Activated naive CD8-positive, alpha-beta T cell treated with anti-CD3 and anti-CD28 coated beads, Interleukin-2, amount 50 U/mL, for 16 hours (primary cell): ENCODE data around the gene SEC14L2.
A peak's percentile ranks its signal among the peaks of the same experiment; 100 is the strongest.

ENCODE experiments used
- DNase-seq: peaks from one replicate; pipeline ENCODE4 v3.0.0-alpha.2; 2020; ENCODE audit warnings: low read depth, low spot score

Gene SEC14L2

GRCh38 chr22:30396871-30397655, at the start of gene SEC14L2:
TSS of gene SEC14L2 (plus strand) at chr22:30397018. CDS start at chr22:30397117, 99 bp downstream.
- DNase-seq, result peak; percentile 22

DNA sequence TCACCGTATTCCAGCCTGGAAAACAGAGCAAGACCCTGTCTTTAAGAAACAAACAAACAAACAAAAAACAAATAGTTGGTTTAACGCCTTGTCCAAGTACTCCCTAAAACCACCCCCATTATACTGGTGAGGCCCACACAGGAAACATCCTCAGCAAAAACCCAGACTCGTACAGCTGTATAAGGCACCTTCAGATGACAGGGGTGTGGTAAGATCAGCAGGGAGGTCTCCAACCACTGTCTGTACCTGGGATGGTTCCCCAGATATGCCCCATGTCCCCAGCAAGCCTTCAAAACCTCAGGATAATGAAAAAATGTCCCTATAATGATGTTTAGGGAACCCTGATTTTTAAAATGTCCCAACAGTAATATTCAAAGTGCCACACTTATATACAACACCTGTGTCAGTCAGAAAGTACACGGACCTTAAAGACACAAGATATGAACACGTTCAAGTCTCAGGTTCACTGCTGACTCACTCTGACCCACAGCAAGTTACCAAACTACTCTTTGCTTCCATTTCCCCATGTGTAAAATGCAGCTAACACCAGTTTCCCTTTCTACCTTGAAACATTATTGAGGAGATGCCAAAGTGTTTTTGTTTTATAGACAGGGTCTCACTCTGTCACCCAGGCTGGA, 49.4 kb upstream of the SEC14L2 start:
- no peak for DNase-seq

GRCh38 chr22:30348404-30348803, 48.4 kb upstream of the SEC14L2 start:
- DNase-seq, result no peak

- no peak for DNase-seq
These were observed 48.0 kb upstream of the SEC14L2 start for GRCh38 chr22:30348809-30349208.

DNA sequence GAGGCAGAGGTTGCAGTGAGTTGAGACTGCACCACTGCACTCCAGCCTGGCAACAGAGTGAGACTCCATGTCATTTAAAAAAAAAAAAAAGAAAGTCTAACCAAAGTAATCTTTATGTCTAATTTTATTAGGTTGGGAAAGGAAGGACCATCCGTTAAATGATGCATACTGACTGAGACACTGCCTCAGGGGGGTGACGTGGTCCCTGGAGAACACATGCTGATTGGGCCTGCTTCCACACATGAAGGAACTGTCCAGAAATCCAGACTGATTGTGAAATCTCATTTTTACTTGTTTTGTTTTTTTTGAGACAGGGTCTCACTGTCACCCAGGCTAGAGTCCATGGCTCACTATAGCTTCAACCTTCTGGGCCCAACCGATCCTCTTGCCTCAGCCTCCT, 45.6 kb upstream of the SEC14L2 start:
- no peak for DNase-seq

DNA sequence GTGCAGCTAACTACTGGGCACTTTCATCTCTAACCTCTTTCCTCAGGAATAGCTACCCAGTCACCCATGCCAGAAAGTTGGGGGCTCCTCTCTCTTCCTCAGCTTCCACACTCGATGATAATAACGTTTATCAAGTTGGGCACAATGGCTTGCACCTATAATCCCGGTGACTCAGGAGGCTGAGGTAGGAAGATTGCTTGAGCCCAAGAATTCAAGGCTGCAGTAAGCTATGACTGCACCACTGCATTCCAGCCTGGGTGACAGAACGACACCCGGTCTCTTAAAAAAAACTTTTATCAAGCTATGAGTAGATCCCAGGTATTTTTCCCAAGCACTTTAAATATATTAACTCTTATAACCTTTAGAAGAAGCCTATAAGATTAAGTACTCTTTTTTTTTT, 42.2 kb upstream of the SEC14L2 start:
- DNase-seq, result no peak

GRCh38 chr22:30356449-30357235, 40.2 kb upstream of the SEC14L2 start, which contains the start of the genes CCDC157 and SF3A1:
TSS of gene CCDC157 (plus strand) at chr22:30357007. CDS start at chr22:30366001, 8,994 bp downstream.
TSS of gene SF3A1 (minus strand) at chr22:30356894. CDS start at chr22:30356792, 102 bp downstream.
- peak; percentile 65 for DNase-seq

DNA sequence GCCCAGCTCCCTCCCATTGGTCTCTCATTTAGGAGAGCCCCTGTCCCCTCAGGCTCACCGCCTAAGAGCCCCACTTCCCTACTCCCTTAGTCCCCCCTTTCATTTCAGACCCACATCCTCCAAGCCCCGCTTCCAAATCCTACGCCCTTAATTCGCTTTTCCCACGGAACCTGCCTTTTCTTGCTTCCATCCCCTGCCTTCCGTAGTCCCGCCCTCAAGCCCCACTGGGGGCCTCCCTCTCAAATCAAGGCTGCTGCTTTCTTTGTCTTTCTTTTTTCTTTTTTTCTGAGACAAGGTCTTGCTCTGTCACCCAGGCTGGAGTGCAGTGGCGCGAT, 39.6 kb upstream of the SEC14L2 start:
- DNase-seq, result no peak

DNA sequence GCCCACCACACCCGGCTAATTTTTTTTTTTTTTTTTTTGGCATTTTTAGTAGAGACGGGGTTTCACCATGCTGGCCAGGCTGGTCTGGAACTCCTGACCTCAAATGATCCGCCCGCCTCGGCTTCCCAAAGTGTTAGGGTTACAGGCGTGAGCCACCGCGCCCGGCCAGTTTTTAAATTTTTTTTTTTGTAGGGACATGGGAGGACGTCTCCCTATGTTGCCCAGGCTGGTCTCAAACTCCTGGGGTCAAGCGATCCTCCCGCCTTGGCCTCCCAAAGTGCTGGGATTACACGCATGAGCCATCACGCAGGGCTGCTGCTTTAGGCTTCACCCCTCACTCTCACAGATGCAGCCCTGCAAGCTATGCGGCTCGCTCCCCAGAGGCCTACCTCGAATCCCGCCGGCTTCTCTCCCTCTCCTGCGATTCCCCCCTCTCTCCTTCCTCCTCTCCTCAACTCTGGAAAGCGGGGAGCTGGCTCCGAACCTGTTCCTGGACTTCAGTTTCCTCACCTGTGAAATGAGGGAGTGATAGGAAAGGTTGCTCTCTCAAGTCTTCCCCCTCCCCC, 39.1 kb upstream of the SEC14L2 start:
- no peak for DNase-seq

- no peak for DNase-seq
These were observed 38.3 kb upstream of the SEC14L2 start for GRCh38 chr22:30358541-30358940.

- DNase-seq, result no peak
These were observed 34.7 kb upstream of the SEC14L2 start for GRCh38 chr22:30361916-30362650.

GRCh38 chr22:30362651-30363281, 34.1 kb upstream of the SEC14L2 start:
- DNase-seq, result no peak

DNA sequence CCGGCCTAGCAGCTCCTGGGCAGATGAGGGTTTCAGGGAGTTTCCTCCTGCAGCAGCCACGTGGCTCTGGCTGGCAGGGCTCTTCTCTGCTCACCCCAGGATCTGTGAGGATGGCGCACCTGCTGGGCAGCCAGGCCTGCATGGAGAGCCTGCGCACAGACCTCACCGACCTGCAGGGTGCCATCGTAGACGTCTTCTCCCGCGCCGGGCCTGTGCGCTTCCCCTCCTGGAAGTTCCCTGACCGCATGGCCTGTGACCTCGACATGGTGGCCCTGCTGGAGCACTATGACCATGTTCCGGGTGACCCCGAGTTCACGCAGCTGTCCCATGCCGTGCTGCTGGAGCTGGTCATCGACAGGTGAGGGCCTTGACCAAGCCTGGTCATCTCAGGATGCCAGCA, 30.9 kb upstream of the SEC14L2 start:
- no peak for DNase-seq

DNA sequence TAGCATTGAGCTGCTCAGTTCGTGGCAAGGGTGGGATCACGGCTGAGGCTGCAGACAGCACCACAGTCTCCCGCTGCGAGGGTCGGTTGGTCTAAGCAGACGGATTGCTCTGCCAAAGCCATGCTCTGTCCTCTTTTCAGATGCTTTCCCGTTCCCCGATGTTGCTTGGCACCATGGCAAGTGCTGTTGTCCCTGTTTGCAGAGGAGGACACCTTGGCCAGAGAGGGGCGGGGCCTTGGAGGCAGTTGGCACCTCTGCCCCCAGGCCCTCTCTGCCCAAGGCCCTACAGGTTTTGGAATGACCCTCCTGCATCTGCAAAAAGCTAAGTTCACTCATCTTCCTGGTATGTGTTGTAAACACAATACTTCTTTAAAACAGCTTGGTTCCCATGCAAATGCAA, 28.4 kb upstream of the SEC14L2 start:
- DNase-seq, result no peak

DNA sequence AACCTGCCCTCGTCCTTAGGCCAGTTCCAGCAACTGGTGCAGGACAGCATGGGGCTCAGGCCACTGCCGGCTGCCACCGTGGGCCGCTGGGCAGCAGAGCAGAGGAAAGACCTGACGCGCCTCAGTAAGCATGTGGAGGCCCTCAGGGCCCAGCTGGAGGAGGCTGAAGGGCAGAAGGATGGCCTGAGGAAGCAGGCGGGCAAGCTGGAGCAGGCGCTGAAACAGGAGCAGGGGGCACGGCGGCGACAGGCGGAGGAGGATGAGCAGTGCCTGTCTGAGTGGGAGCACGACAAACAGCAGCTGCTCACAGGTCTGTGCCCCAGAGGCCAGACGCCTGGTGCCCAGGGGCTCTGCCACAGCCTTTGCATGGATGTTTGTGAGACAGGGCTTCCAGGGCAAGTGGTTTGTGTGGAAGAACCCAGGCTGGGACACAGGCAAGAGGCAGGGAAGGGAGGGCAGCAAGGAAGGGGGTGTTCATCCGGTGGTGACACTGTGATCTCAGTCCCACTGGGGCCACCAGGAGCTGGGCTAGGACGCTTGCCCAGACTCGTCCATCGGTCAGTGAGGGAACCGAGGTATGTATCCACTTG, 26.1 kb upstream of the SEC14L2 start:
- DNase-seq, result no peak

DNA sequence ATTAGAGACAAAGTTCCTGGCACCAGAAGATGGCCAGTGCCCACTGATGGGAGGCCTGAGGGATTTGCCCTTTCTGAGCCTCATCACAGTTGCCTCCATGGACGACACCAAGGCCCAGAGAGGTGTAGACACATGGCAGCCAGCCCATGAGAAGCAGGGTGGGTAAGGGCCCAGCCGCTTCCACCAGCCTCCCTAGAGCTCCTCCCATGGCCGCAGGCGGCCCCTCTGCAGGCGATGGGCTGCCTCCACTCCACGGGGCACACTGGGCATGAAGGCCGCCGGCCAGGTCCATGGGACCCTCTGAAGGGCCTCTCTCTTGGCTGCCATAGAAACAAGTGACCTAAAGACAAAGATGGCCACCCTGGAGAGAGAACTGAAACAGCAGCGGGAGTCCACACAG, 25.5 kb upstream of the SEC14L2 start:
- DNase-seq, result no peak

DNA sequence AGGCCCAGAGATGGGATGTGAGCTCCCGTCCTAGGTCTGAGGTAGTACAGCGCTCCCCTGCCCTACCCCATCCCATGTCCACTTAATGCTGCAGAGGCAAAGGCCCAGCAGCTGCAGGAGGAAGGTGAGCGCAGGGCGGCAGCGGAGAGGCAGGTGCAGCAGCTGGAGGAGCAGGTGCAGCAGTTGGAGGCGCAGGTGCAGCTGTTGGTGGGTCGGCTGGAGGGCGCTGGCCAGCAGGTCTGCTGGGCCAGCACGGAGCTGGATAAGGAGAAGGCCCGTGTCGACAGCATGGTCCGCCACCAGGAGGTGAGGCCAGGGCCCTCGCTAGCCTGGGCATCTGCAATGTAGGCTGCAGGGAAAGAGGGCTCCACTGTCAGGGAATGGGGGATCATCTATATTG, 24.8 kb upstream of the SEC14L2 start:
- DNase-seq, result no peak

GRCh38 chr22:30372915-30373314, 23.9 kb upstream of the SEC14L2 start:
- no peak for DNase-seq

GRCh38 chr22:30373331-30374325, 23.2 kb upstream of the SEC14L2 start:
- no peak for DNase-seq
